ENCODE data around the gene ZCCHC14.

ZCCHC14 gene

GRCh38 chr16:87492721-87493607 is at the start of gene ZCCHC14:
TSS of gene ZCCHC14 (minus strand) at chr16:87493024. CDS start at chr16:87492238, 786 bp downstream.
- peak; percentile 39 for FAIRE-seq

- FAIRE-seq: no peak
Observed at GRCh38 chr16:87541872-87542234, 49.0 kb upstream of the ZCCHC14 start.

GRCh38 chr16:87541147-87541871 is 48.5 kb upstream of the ZCCHC14 start:
- FAIRE-seq: no peak

- FAIRE-seq: no peak
Observed at GRCh38 chr16:87540897-87541146, 48.0 kb upstream of the ZCCHC14 start.

GRCh38 chr16:87540072-87540896 is 47.5 kb upstream of the ZCCHC14 start:
- no peak for FAIRE-seq

GRCh38 chr16:87539113-87539512 is 46.3 kb upstream of the ZCCHC14 start:
- no peak for FAIRE-seq

- FAIRE-seq: no peak
Observed at GRCh38 chr16:87538594-87538993, 45.8 kb upstream of the ZCCHC14 start.

- no peak for FAIRE-seq
Observed at GRCh38 chr16:87538160-87538559, 45.3 kb upstream of the ZCCHC14 start.

- no peak for FAIRE-seq
Observed at GRCh38 chr16:87536795-87537142, 43.9 kb upstream of the ZCCHC14 start.

GRCh38 chr16:87535855-87536794 is 43.3 kb upstream of the ZCCHC14 start:
- no peak for FAIRE-seq

GRCh38 chr16:87535457-87535854 is 42.6 kb upstream of the ZCCHC14 start:
- no peak for FAIRE-seq

- FAIRE-seq: no peak
Observed at GRCh38 chr16:87534751-87535150, 41.9 kb upstream of the ZCCHC14 start.

GRCh38 chr16:87534030-87534653 is 41.3 kb upstream of the ZCCHC14 start:
- no peak for FAIRE-seq

GRCh38 chr16:87533061-87533460 is 40.2 kb upstream of the ZCCHC14 start:
- no peak for FAIRE-seq

- FAIRE-seq: no peak
Observed at GRCh38 chr16:87531418-87531817, 38.6 kb upstream of the ZCCHC14 start.

- no peak for FAIRE-seq
Observed at GRCh38 chr16:87528690-87529579, 36.1 kb upstream of the ZCCHC14 start.

- FAIRE-seq: no peak
Observed at GRCh38 chr16:87527055-87527724, 34.4 kb upstream of the ZCCHC14 start.

- no peak for FAIRE-seq
Observed at GRCh38 chr16:87526238-87526947, 33.6 kb upstream of the ZCCHC14 start.

GRCh38 chr16:87525352-87525751 is 32.5 kb upstream of the ZCCHC14 start:
- FAIRE-seq: no peak

- no peak for FAIRE-seq
Observed at GRCh38 chr16:87524407-87524806, 31.6 kb upstream of the ZCCHC14 start.

Measured in endometrium (tissue), 2 donors.